SU-DHL-6 (cell line): ENCODE measurements around the gene LDLRAD3.

Source experiments
- H2AFZ ChIP-seq: fragments of 200-600 bp; sonication (generic); 2 replicates; pipeline ENCODE4 v1.6.1; 2014; ENCODE audit warnings: low read depth, mild to moderate bottlenecking, moderate library complexity, mixed read lengths, antibody characterized with exemption, low read length; ENCODE audit not compliant: severe bottlenecking
- H3F3A ChIP-seq: fragments of 200-600 bp; shearing (Covaris generic); 2 replicates; pipeline ENCODE4 v1.6.0; 2016; ENCODE audit warnings: antibody characterized with exemption, mild to moderate bottlenecking; ENCODE audit not compliant: insufficient read depth
- H3K27ac ChIP-seq: fragments of 200-600 bp; sonication (generic); 2 replicates; pipeline ENCODE4 v1.5.1; 2016; ENCODE audit warnings: low read depth, mild to moderate bottlenecking, low read length, moderate library complexity, mixed read lengths
- H3K27me3 ChIP-seq: fragments of 200-600 bp; sonication (generic), shearing (Covaris generic); 2 replicates; pipeline ENCODE4 v1.6.0; 2014; ENCODE audit warnings: mild to moderate bottlenecking, low read length
- H3K36me3 ChIP-seq: fragments of 200-600 bp; sonication (generic); 2 replicates; pipeline ENCODE4 v1.6.1; 2014; ENCODE audit warnings: mild to moderate bottlenecking, low read length, mixed read lengths
- H3K4me2 ChIP-seq: fragments of 300-600, 200-600 bp; shearing (Covaris generic), sonication (generic); 2 replicates; pipeline ENCODE4 v1.6.0; 2014; ENCODE audit warnings: low read length, low read depth, mild to moderate bottlenecking; ENCODE audit not compliant: poor library complexity, severe bottlenecking
- H3K4me3 ChIP-seq: fragments of 200-600 bp; sonication (generic); 2 replicates; pipeline ENCODE4 v1.5.1; 2014; ENCODE audit warnings: antibody characterized with exemption, low read length, mild to moderate bottlenecking, mixed read lengths; ENCODE audit not compliant: insufficient read depth, poor library complexity, severe bottlenecking
- H3K79me2 ChIP-seq: fragments of 200-600 bp; sonication (generic); 2 replicates; pipeline ENCODE4 v1.6.1; 2014; ENCODE audit warnings: mild to moderate bottlenecking, low read length, moderate library complexity; ENCODE audit not compliant: insufficient read depth
- H3K9ac ChIP-seq: fragments of 200-600 bp; sonication (generic); 2 replicates; pipeline ENCODE4 v1.7.0; 2014; ENCODE audit warnings: mild to moderate bottlenecking, low read length
- H3K9me2 ChIP-seq: fragments of 200-600 bp; sonication (generic); replicated peaks from 2 replicates; pipeline ENCODE4 v1.6.1; 2014; ENCODE audit warnings: low read length; ENCODE audit not compliant: insufficient read depth
- H3K9me3 ChIP-seq: fragments of 200-600 bp; sonication (generic); 2 replicates; pipeline ENCODE4 v1.6.1; 2014; ENCODE audit warnings: low read length, mixed read lengths; ENCODE audit not compliant: insufficient read depth
- H4K20me1 ChIP-seq: fragments of 200-600 bp; sonication (generic); 2 replicates; pipeline ENCODE4 v1.6.1; 2014; ENCODE audit warnings: low read depth, mild to moderate bottlenecking, antibody characterized with exemption, low read length, moderate library complexity, mixed read lengths
- CTCF ChIP-seq: fragments of 200-600 bp; sonication (generic); IDR thresholded peaks from one replicate; pipeline ENCODE4 v1.5.1; 2017; ENCODE audit warnings: antibody characterized with exemption, mild to moderate bottlenecking, low read length, moderate library complexity; ENCODE audit not compliant: insufficient read depth, poor library complexity, severe bottlenecking
- EZH2phosphoT487 ChIP-seq: fragments of 200-600 bp; sonication (generic), shearing (Covaris generic); conservative IDR thresholded peaks from 2 replicates; pipeline ENCODE4 v1.6.1; 2018; ENCODE audit warnings: mild to moderate bottlenecking, antibody characterized with exemption, low read length, moderate library complexity, mixed read lengths

The LDLRAD3 gene

GRCh38 chr11:36247493-36247892 is 303.6 kb downstream of the LDLRAD3 start:
- Histone ChIP-seq H4K20me1 (no peaks in the 10 kb centered on the region), H3K27me3 (0 out of 2 replicates have a peak, but pooled peaks cover 3% of the 10 kb centered on the region)
- TF ChIP-seq EZH2phosphoT487 = no peak
- no peak for TF ChIP-seq CTCF

DNA sequence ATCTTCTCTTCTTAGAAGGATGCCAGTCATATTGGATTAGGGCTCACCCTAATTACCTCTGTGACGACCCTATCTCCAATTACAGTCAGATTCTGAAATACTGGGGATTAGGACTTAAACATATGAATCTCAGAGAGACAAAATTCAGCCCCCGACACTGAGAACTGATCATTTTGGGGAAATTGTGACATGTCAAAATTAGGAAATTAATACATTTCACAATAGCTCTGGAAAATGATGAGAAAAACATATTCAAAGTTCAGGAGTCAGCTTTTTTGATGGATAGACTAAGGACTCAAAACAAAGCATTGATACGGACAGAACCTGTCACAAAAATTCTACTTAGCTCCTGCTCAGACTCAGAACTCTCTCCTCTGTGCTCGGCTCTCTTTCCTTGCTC is 304.6 kb downstream of the LDLRAD3 start:
- Histone ChIP-seq H3K79me2 (no peaks in the 10 kb centered on the region), H3K4me2 (no peak overlapping the region), H3K36me3 (no peaks in the 10 kb centered on the region), H4K20me1 (no peaks in the 10 kb centered on the region), H3K27me3 (0 out of 2 replicates have a peak, but pooled peaks cover 3% of the 10 kb centered on the region), H3K9ac (no peak overlapping the region), H3K9me2 (no peaks in the 10 kb centered on the region; the same call in 1 of the 2 replicates), H2AFZ (no peak overlapping the region), H3K27ac (no peak overlapping the region), H3F3A (no peaks in the 10 kb centered on the region), H3K4me3 (no peak overlapping the region), H3K9me3 (no peaks in the 10 kb centered on the region)
- TF ChIP-seq EZH2phosphoT487 (no peak), CTCF (no peak)

More at GRCh38 chr11:36247493-36247892, 303.6 kb downstream of the LDLRAD3 start:
- Histone ChIP-seq H3K9me2 (no peaks in the 10 kb centered on the region; the same call in 1 of the 2 replicates), H3F3A (no peaks in the 10 kb centered on the region), H3K79me2 (no peaks in the 10 kb centered on the region), H3K36me3 (no peaks in the 10 kb centered on the region), H3K9ac (no peak overlapping the region), H3K4me2 (no peak overlapping the region), H2AFZ (no peak overlapping the region), H3K4me3 (no peak overlapping the region), H3K9me3 (no peaks in the 10 kb centered on the region), H3K27ac (no peak overlapping the region)

DNA sequence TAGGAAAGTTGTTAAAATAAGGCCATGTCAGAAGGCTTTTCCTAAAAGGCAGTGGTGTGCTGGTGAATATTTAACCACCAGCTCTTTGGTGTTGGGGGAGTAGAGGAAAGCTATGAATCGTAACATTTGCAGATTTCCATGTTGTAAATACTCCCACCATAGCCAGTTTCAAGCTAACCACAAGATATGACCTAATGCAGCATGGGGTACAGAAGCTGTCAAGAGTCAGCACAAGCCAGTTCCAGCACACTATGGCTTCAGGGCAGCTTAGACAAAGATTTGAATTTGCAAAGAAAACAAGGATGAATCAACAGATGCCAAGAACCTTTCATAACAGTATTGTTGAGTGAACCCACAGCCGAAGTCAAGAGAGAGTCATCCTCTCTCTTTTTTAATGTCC is 305.4 kb downstream of the LDLRAD3 start:
- Histone ChIP-seq H3K9me3 (no peaks in the 10 kb centered on the region), H3K4me3 (no peak overlapping the region), H2AFZ (no peak overlapping the region), H4K20me1 (no peaks in the 10 kb centered on the region), H3K27me3 (0 out of 2 replicates have a peak, but pooled peaks cover 3% of the 10 kb centered on the region), H3K36me3 (no peaks in the 10 kb centered on the region), H3K9me2 (no peaks in the 10 kb centered on the region; the same call in 1 of the 2 replicates), H3K79me2 (no peaks in the 10 kb centered on the region), H3K27ac (no peak overlapping the region), H3F3A (no peaks in the 10 kb centered on the region), H3K9ac (no peak overlapping the region), H3K4me2 (no peak overlapping the region)
- TF ChIP-seq CTCF = no peak
- no peak for TF ChIP-seq EZH2phosphoT487
